Measurements from ENCODE around the gene IL1RAPL2.

GRCh38 chrX:105463473-105463872 is 897.5 kb downstream of the IL1RAPL2 start:
- TF ChIP-seq POLR2AphosphoS5 (IDR thresholded peaks at IDR 0.05; ENCODE audit: borderline replicate concordance, low read depth, low read length) = no peak
- no peak for TF ChIP-seq EZH2 (IDR thresholded peaks at IDR 0.05)
- no peak for TF ChIP-seq FOXP2 (optimal IDR thresholded peaks at IDR 0.05; ENCODE audit: control extremely low read depth, extremely low read length, insufficient read depth)
